Adipocyte (in vitro differentiated cells): ENCODE results near the gene CYBA.
A peak's percentile ranks its signal among the peaks of the same experiment; 100 is the strongest.

Source experiments
- DNase-seq: peaks from one replicate; pipeline ENCODE4 v3.0.0-alpha.2; 2015; ENCODE audit warnings: low read depth
- H3K27me3 ChIP-seq: replicated peaks from 2 replicates; pipeline ENCODE4 v1.7.0; 2013; ENCODE audit warnings: mild to moderate bottlenecking, low read length, moderate library complexity; ENCODE audit not compliant: control insufficient read depth, insufficient read depth
- H3K36me3 ChIP-seq: 2 replicates; pipeline ENCODE4 v1.7.0; 2013; ENCODE audit warnings: low read length, mild to moderate bottlenecking, moderate library complexity; ENCODE audit not compliant: control insufficient read depth, insufficient read depth, severe bottlenecking
- H3K4me1 ChIP-seq: 2 replicates; pipeline ENCODE4 v1.7.0; 2013; ENCODE audit warnings: mild to moderate bottlenecking, low read length, moderate library complexity; ENCODE audit not compliant: control insufficient read depth, insufficient read depth
- H3K4me3 ChIP-seq: 2 replicates; pipeline ENCODE4 v1.7.0; 2013; ENCODE audit warnings: mild to moderate bottlenecking, low read length, moderate library complexity
- H3K9ac ChIP-seq: 2 replicates; pipeline ENCODE4 v1.7.0; 2013; ENCODE audit warnings: mild to moderate bottlenecking, low read length, moderate library complexity
- H3K9me3 ChIP-seq: 2 replicates; pipeline ENCODE4 v1.7.0; 2013; ENCODE audit warnings: mild to moderate bottlenecking, low read length, moderate library complexity; ENCODE audit not compliant: control insufficient read depth

Gene CYBA

GRCh38 chr16:88651276-88651988, 579 bp upstream of the CYBA start:
- peaks cover 46% of the 10 kb centered on the region for H3K36me3 ChIP-seq
- H3K4me3 ChIP-seq: peak overlapping the region; percentile 70
- DNase-seq: no peak

GRCh38 chr16:88649924-88650748, 717 bp downstream of the CYBA start:
- Histone ChIP-seq H3K9ac (peak overlapping the region; percentile 84), H3K4me3 (peak overlapping the region; percentile 80), H3K4me1 (peaks cover 6% of the 10 kb centered on the region), H3K36me3 (peaks cover 33% of the 10 kb centered on the region), H3K27me3 (no peaks in the 10 kb centered on the region), H3K9me3 (no peaks in the 10 kb centered on the region)
- DNase-seq: peak; percentile 27

More at GRCh38 chr16:88651276-88651988, 579 bp upstream of the CYBA start:
- peak overlapping the region; percentile 75 for H3K9ac ChIP-seq
- H3K9me3 ChIP-seq: no peaks in the 10 kb centered on the region
- H3K27me3 ChIP-seq: no peaks in the 10 kb centered on the region
- peaks cover 6% of the 10 kb centered on the region for H3K4me1 ChIP-seq

DNA sequence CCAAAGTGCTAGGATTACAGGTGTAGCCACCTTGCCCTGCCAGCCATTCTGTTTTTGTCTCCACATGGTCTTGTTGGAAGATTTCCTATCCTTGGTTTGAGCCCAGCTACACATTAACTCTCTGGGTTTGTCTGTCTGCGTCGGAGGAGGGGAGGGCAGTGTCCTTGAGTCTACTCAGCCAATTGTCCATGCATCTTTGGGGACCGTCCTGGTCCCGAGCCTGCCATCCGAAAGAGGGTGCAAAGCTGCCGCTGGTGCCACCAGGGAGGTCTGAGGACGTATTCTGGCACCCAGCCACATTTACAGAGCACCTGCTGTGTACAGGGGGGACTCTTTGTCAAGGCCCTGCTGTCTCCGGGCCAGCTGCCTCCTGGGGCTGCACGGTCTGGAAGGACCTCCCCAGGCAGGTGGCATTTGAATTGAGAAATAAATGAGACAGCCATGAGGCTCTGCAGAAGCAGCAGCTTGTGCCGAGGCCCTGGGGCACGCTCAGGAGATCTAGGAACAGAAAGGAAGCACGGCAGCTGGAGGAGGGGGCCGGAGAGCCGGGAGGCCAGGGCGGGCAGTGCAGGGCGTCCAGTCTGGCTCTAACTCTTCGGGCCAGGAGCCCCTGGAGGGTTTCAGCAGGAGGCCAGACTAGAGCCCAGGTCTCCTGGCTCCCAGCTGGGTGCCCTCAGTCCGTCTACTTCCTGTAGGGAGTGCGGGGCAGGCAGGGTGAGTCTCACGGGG, 1.5 kb downstream of the CYBA start:
- no peak for DNase-seq
- H3K4me3 ChIP-seq: peak overlapping the region; percentile 80
- no peaks in the 10 kb centered on the region for H3K9me3 ChIP-seq
- H3K36me3 ChIP-seq: peaks cover 26% of the 10 kb centered on the region
- H3K9ac ChIP-seq: peak overlapping the region; percentile 84
- H3K27me3 ChIP-seq: no peaks in the 10 kb centered on the region
- H3K4me1 ChIP-seq: peaks cover 6% of the 10 kb centered on the region

GRCh38 chr16:88647178-88648070, 3.4 kb downstream of the CYBA start:
- Histone ChIP-seq H3K4me1 (peaks cover 6% of the 10 kb centered on the region), H3K9ac (no peak overlapping the region), H3K27me3 (no peaks in the 10 kb centered on the region), H3K4me3 (no peak overlapping the region), H3K36me3 (peaks cover 6% of the 10 kb centered on the region), H3K9me3 (no peaks in the 10 kb centered on the region)
- DNase-seq: no peak

GRCh38 chr16:88646345-88647034, 4.4 kb downstream of the CYBA start:
- H3K4me1 ChIP-seq: peaks cover 5% of the 10 kb centered on the region
- no peak for DNase-seq
- no peak overlapping the region for H3K9ac ChIP-seq
- H3K4me3 ChIP-seq: no peak overlapping the region
- H3K27me3 ChIP-seq: no peaks in the 10 kb centered on the region
- no peaks in the 10 kb centered on the region for H3K9me3 ChIP-seq
- H3K36me3 ChIP-seq: no peaks in the 10 kb centered on the region

DNA sequence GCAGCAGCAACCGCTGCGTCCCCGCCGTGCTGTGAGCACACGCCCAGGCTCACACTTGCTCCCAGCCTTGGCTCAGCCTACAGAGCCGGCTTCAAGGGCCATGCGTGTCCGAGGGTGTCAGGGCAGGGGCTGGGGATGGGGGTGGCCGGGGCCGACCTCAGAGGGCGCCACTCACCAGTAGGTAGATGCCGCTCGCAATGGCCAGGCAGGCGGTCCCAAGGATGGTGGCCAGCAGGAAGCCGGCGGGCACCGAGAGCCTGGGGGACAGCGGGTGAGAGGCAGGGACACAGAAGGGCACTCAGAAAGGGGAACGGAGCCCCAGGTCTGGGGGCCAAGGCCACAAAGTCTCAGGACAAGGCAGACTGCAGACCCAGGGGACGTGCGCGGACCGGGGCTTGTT, 4.9 kb downstream of the CYBA start:
- Histone ChIP-seq H3K4me1 (no peaks in the 10 kb centered on the region), H3K4me3 (no peak overlapping the region), H3K9ac (no peak overlapping the region), H3K36me3 (no peaks in the 10 kb centered on the region), H3K27me3 (no peaks in the 10 kb centered on the region), H3K9me3 (no peaks in the 10 kb centered on the region)
- no peak for DNase-seq

DNA sequence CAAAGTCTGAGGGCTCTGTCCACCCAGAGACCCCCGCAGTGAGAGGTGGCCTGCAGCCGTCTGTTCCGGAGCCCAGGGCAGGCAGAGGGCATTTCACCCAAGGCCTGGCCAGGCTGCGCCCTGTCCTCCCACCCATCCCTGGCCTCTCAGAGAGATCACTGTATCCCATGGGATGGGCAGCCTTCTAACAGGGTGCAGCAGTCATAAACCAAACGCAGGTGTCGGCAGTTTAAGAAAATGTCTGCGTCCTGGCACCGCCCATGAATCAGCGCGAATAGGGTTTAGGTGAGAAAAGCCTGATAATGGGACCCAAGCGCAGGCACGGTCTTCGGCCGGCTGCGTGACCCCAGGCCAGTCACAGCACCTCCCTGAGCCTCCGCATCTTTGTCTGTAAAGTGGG, 5.4 kb downstream of the CYBA start:
- no peak for DNase-seq
- H3K4me1 ChIP-seq: no peaks in the 10 kb centered on the region
- H3K27me3 ChIP-seq: peaks cover 2% of the 10 kb centered on the region
- no peak overlapping the region for H3K4me3 ChIP-seq
- H3K9ac ChIP-seq: no peak overlapping the region
- H3K9me3 ChIP-seq: no peaks in the 10 kb centered on the region
- no peaks in the 10 kb centered on the region for H3K36me3 ChIP-seq

DNA sequence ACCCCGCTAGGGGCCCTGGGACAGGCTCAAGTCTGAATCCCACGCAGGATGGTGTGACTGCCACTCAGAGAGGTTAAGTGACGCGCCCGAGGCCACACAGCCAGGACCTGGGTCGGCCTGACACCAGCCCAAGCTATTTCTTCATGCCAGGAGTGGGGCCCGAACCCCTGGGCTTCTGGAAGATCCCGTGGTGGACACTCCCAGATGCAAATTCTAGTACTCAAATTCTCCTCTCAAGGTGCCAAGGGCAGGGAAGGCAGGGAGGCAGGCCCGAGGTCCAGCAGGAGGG, 7.3 kb downstream of the CYBA start:
- H3K4me3 ChIP-seq: no peak overlapping the region
- H3K27me3 ChIP-seq: peaks cover 21% of the 10 kb centered on the region
- H3K9ac ChIP-seq: no peak overlapping the region
- H3K36me3 ChIP-seq: no peaks in the 10 kb centered on the region
- DNase-seq: no peak
- H3K9me3 ChIP-seq: no peaks in the 10 kb centered on the region
- H3K4me1 ChIP-seq: no peaks in the 10 kb centered on the region

- Histone ChIP-seq H3K36me3 (no peaks in the 10 kb centered on the region), H3K4me3 (no peak overlapping the region), H3K4me1 (no peaks in the 10 kb centered on the region), H3K27me3 (peaks cover 26% of the 10 kb centered on the region), H3K9ac (no peak overlapping the region), H3K9me3 (no peaks in the 10 kb centered on the region)
- DNase-seq: no peak
Observed at GRCh38 chr16:88642881-88643643, 7.8 kb downstream of the CYBA start.
